Loucy (cell line): Measurements from ENCODE around the gene DBN1.

Experiments used
- H2AFZ ChIP-seq: fragments of 200-600 bp; sonication (generic); 2 replicates; pipeline ENCODE4 v1.6.0; 2016; ENCODE audit warnings: antibody characterized with exemption, mild to moderate bottlenecking, low read length, moderate library complexity
- H3F3A ChIP-seq: fragments of 200-600 bp; 2 replicates; pipeline ENCODE4 v1.6.0; 2016; ENCODE audit warnings: antibody characterized with exemption, low read depth, mild to moderate bottlenecking
- H3K27me3 ChIP-seq: fragments of 200-600 bp; sonication (generic); 2 replicates; pipeline ENCODE4 v1.6.1; 2014; ENCODE audit warnings: low read length, mild to moderate bottlenecking; ENCODE audit not compliant: insufficient read depth, poor library complexity, severe bottlenecking
- H3K36me3 ChIP-seq: fragments of 200-600 bp; sonication (generic); 2 replicates; pipeline ENCODE4 v1.6.1; 2016; ENCODE audit warnings: low read length; ENCODE audit not compliant: insufficient read depth
- H3K4me1 ChIP-seq: fragments of 200-600 bp; sonication (generic); 2 replicates; pipeline ENCODE4 v1.5.1; 2014; ENCODE audit warnings: low read length, mild to moderate bottlenecking; ENCODE audit not compliant: insufficient read depth, poor library complexity, severe bottlenecking
- H3K4me2 ChIP-seq: fragments of 200-600 bp; sonication (generic); 2 replicates; pipeline ENCODE4 v1.6.0; 2014; ENCODE audit warnings: antibody characterized with exemption, low read length, low read depth, mild to moderate bottlenecking; ENCODE audit not compliant: poor library complexity, severe bottlenecking
- H3K4me3 ChIP-seq: fragments of 200-600 bp; sonication (generic); 2 replicates; pipeline ENCODE4 v1.5.1; 2014; ENCODE audit warnings: low read length, mild to moderate bottlenecking, mixed read lengths; ENCODE audit not compliant: poor library complexity, severe bottlenecking
- H3K79me2 ChIP-seq: fragments of 200-600 bp; sonication (generic); 2 replicates; pipeline ENCODE4 v1.6.1; 2014; ENCODE audit warnings: low read length; ENCODE audit not compliant: insufficient read depth
- H3K9ac ChIP-seq: fragments of 200-600 bp; sonication (generic); 2 replicates; pipeline ENCODE4 v1.6.0; 2014; ENCODE audit warnings: mild to moderate bottlenecking, low read depth, low read length, moderate library complexity; ENCODE audit not compliant: poor library complexity, severe bottlenecking
- H3K9me2 ChIP-seq: fragments of 200-600 bp; sonication (generic); replicated peaks from 2 replicates; pipeline ENCODE4 v1.6.1; 2016; ENCODE audit warnings: low read depth, low read length, mixed read lengths
- H3K9me3 ChIP-seq: fragments of 200-600 bp; sonication (generic); 2 replicates; pipeline ENCODE4 v1.6.1; 2014; ENCODE audit warnings: mild to moderate bottlenecking, antibody characterized with exemption, low read length, low read depth; ENCODE audit not compliant: insufficient read depth
- H4K20me1 ChIP-seq: fragments of 200-600 bp; sonication (generic); 2 replicates; pipeline ENCODE4 v1.6.0; 2014; ENCODE audit warnings: antibody characterized with exemption, low read length, mild to moderate bottlenecking; ENCODE audit not compliant: insufficient read depth, poor library complexity, severe bottlenecking
- CTCF ChIP-seq: fragments of 200-600 bp; sonication (generic); conservative IDR thresholded peaks from 2 replicates; pipeline ENCODE4 v1.5.1; 2014; ENCODE audit warnings: mild to moderate bottlenecking, antibody characterized with exemption, low read length
- EZH2phosphoT487 ChIP-seq: fragments of 200-600 bp; IDR thresholded peaks from 2 replicates; pipeline ENCODE4 v1.6.1; 2018; ENCODE audit warnings: antibody characterized with exemption, mild to moderate bottlenecking, moderate library complexity, borderline replicate concordance

The DBN1 gene

GRCh38 chr5:177479774-177480173, 6.3 kb upstream of the DBN1 start:
- Histone ChIP-seq H3K36me3 (no peaks in the 10 kb centered on the region), H3K4me3 (no peak overlapping the region), H3K9me2 (no peaks in the 10 kb centered on the region), H2AFZ (no peak overlapping the region), H3F3A (no peaks in the 10 kb centered on the region), H3K27me3 (no peaks in the 10 kb centered on the region), H3K4me2 (no peak overlapping the region), H3K9me3 (no peaks in the 10 kb centered on the region), H3K9ac (no peak overlapping the region), H4K20me1 (no peaks in the 10 kb centered on the region), H3K79me2 (no peaks in the 10 kb centered on the region), H3K4me1 (no peaks in the 10 kb centered on the region)
- no peak for TF ChIP-seq CTCF
- no peak for TF ChIP-seq EZH2phosphoT487

- Histone ChIP-seq H3F3A (no peaks in the 10 kb centered on the region), H4K20me1 (no peaks in the 10 kb centered on the region), H3K4me1 (no peaks in the 10 kb centered on the region), H3K36me3 (no peaks in the 10 kb centered on the region), H3K27me3 (no peaks in the 10 kb centered on the region), H3K9me3 (no peaks in the 10 kb centered on the region), H3K79me2 (no peaks in the 10 kb centered on the region), H3K4me3 (no peak overlapping the region), H3K4me2 (no peak overlapping the region), H2AFZ (no peak overlapping the region), H3K9me2 (no peaks in the 10 kb centered on the region), H3K9ac (no peak overlapping the region)
- TF ChIP-seq EZH2phosphoT487 = no peak
Observed at GRCh38 chr5:177478711-177479646, 5.5 kb upstream of the DBN1 start.

GRCh38 chr5:177477701-177478477, 4.5 kb upstream of the DBN1 start:
- no peak overlapping the region for H2AFZ ChIP-seq
- no peaks in the 10 kb centered on the region for H3K36me3 ChIP-seq
- H4K20me1 ChIP-seq = no peaks in the 10 kb centered on the region
- H3K27me3 ChIP-seq = no peaks in the 10 kb centered on the region
- no peak overlapping the region for H3K4me2 ChIP-seq
- TF ChIP-seq EZH2phosphoT487 = no peak
- TF ChIP-seq CTCF = no peak
- no peaks in the 10 kb centered on the region for H3K9me2 ChIP-seq
- no peaks in the 10 kb centered on the region for H3F3A ChIP-seq
- H3K79me2 ChIP-seq = peaks cover 1% of the 10 kb centered on the region; the same call in 1 of the 2 replicates
- no peak overlapping the region for H3K4me3 ChIP-seq
- no peaks in the 10 kb centered on the region for H3K4me1 ChIP-seq
- no peaks in the 10 kb centered on the region for H3K9me3 ChIP-seq
- no peak overlapping the region for H3K9ac ChIP-seq
